Small intestine (tissue), 7 donors: Measurements from ENCODE around the gene SCUBE3. TPM values are rescaled to one million over a fixed set of nuclear protein-coding genes. Genes with fewer than 3 reads are reported as not detected.
A peak's percentile ranks its signal among the peaks of the same experiment; 100 is the strongest.

ENCODE experiments used
- DNase-seq, 2 donors: peaks; one replicate each; pipeline versions ENCODE4 v3.0.0 to v3.0.0-alpha.2; 2013
- FAIRE-seq: peaks from 2 replicates; lab custom pipeline; 2012; peaks lifted over from hg19 to GRCh38; lab: Jason Lieb, UNC
- H3K27ac ChIP-seq, 3 donors: one replicate each; pipeline ENCODE4 v1.5.1; 2013; ENCODE audit warnings: low read length in 2 of 3, mild to moderate bottlenecking in 2 of 3, control low read depth in 1 of 3, inconsistent platforms in 1 of 3, low read depth in 1 of 3, moderate library complexity in 1 of 3
- H3K27me3 ChIP-seq, 3 donors: one replicate each; pipeline ENCODE4 v1.6.1; 2013; ENCODE audit warnings: low read length in 3 of 3, inconsistent platforms in 1 of 3; ENCODE audit not compliant: control insufficient read depth in 3 of 3, insufficient read depth in 3 of 3
- H3K36me3 ChIP-seq, 3 donors: one replicate each; pipeline ENCODE4 v1.6.1; 2013; ENCODE audit warnings: low read length in 3 of 3, inconsistent platforms in 1 of 3, low read depth in 1 of 3, mild to moderate bottlenecking in 1 of 3, moderate library complexity in 1 of 3; ENCODE audit not compliant: control insufficient read depth in 3 of 3, insufficient read depth in 2 of 3
- H3K4me1 ChIP-seq, 3 donors: one replicate each; pipeline ENCODE4 v1.6.1; 2013; ENCODE audit warnings: low read length in 2 of 3, inconsistent platforms in 1 of 3, low read depth in 1 of 3, mild to moderate bottlenecking in 1 of 3, moderate library complexity in 1 of 3; ENCODE audit not compliant: control insufficient read depth in 3 of 3, insufficient read depth in 2 of 3
- H3K4me3 ChIP-seq, 3 donors: one replicate each; pipeline ENCODE4 v1.5.1; 2013; ENCODE audit warnings: low read length in 3 of 3, control low read depth in 1 of 3, inconsistent platforms in 1 of 3, low read depth in 1 of 3, mild to moderate bottlenecking in 1 of 3, moderate library complexity in 1 of 3
- H3K9me3 ChIP-seq, 2 donors: one replicate each; pipeline ENCODE4 v1.6.1; 2013; ENCODE audit warnings: low read depth in 1 of 2, low read length in 1 of 2; ENCODE audit not compliant: control insufficient read depth in 2 of 2, insufficient read depth in 1 of 2
- polyA plus RNA-seq, 4 donors: library from polyadenylated mRNA; stranded (reverse) in 3 of 4; unstranded in 1 of 4; fragments of 200-250 nt in 3 of 4; fragments of 120-200 nt in 1 of 4; gene quantifications; one replicate each; pipeline versions ENCODE4 v1.2.1 to v1.2.3, GENCODE V29; 2013
- donor health status: healthy with polysubstance abuse.
- donor health status: control.
- donor health status: control.
- donor health status: Bipolar disorder and iron deficiency.
- donor health status: healthy.

The SCUBE3 gene
- polyA plus RNA-seq, 4 donors, result 0.12 to 3.0 TPM; not detected in 2

DNA sequence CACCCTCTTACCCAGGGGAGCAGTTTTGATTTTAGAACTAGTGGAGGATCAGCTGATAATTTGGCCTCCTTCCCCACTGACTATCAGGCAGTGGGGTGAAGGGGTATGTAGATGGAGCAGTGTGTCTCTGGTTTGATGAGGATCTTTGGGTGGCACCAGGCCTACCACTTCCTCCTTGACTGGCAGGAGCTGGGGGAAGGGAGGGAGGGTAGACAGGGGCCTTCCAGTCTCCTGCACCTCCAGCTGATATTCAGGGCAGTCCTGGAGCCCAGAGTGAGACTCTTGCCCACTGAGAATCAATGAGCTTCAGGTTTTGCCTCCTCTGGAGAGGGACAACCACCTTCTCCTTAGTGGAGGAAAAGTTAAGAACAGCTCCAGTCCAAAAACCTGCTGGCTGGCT lies 87.1 kb downstream of the SCUBE3 start:
- DNase-seq (no peak), FAIRE-seq (no peak)
- no peak overlapping the region for H3K4me3 ChIP-seq
- H3K9me3 ChIP-seq, result no peaks in the 10 kb centered on the region
- peaks cover 0 to 19% (median 0%) of the 10 kb centered on the region in 3 donors for H3K36me3 ChIP-seq
- no peaks in the 10 kb centered on the region for H3K27me3 ChIP-seq
- H3K4me1 ChIP-seq, result peaks cover 0 to 44% (median 8%) of the 10 kb centered on the region in 3 donors
- H3K27ac ChIP-seq, result peak overlapping the region in 2 of 3 donors; percentile 17 to 60

Other genes starting within 250 kb of the SCUBE3 start
- under 1 TPM in 1 of 4 donors, not detected in 3; 0.03 TPM for gene TCP11, start 72.6 kb upstream of the SCUBE3 start, polyA plus RNA-seq
- gene ZNF76, start 45.8 kb downstream of the SCUBE3 start, polyA plus RNA-seq, result 10 to 100 TPM; 16.2 to 33.9 (median 24.4) TPM
- 10 to 100 TPM in 2 of 4 donors, 1 to 10 TPM in 2; 4.7 to 16.2 (median 12.3) TPM for gene DEF6, start 83.9 kb downstream of the SCUBE3 start, polyA plus RNA-seq
- gene PPARD, start 128.6 kb downstream of the SCUBE3 start, polyA plus RNA-seq, result 10 to 100 TPM in 3 of 4 donors, 1 to 10 TPM in 1; 7.8 to 29.4 (median 13.8) TPM
- 10 to 100 TPM in 1 of 4 donors, 1 to 10 TPM in 3; 1.6 to 10.3 (median 3.1) TPM for gene FANCE, start 238.4 kb downstream of the SCUBE3 start, polyA plus RNA-seq